ENCODE data around the gene BID.

- TF ChIP-seq CTCF (IDR thresholded peaks at IDR 0.05; ENCODE audit: insufficient read depth, low read length) (no peak), REST (IDR thresholded peaks at IDR 0.05; ENCODE audit: insufficient replicate concordance, low read depth) (no peak), POLR2AphosphoS5 (IDR thresholded peaks at IDR 0.05; ENCODE audit: low read depth) (no peak)
These were observed 29.8 kb downstream of the BID start for GRCh38 chr22:17744430-17744829.
